ENCODE data around the gene ASCL3.
"Not testable (repeated sequence)": the region's sequence is repeated elsewhere in the genome, so short reads cannot be mapped to it uniquely, and the experiment has no call there.

ASCL3 gene

DNA sequence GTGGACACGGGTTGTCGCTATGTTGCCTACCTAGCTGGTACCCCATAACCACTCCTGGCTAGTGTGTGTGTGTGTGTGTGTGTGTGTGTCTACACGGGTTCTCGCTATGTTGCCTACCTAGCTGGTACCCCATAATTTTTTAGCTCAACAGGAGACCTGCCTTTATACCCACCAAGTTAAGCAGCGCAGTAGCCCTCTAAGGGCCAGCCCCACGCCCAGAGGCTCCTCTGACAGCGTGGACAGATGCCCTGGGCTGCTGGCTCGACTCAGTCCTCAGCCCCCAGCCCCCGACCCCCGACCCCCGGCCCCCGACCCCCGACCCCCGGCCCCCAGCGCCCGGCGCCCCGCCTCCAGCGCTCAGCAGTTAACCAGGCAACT, 32.2 kb downstream of the ASCL3 start:
- DNase-seq (ENCODE audit: low read depth): no peak
- H3K4me3 ChIP-seq (ENCODE audit: low read length): peak overlapping the region; percentile 69
- TF ChIP-seq CTCF (conservative IDR thresholded peaks at IDR 0.05; ENCODE audit: low read length): no peak

GRCh38 chr11:8908099-8908498, 34.7 kb downstream of the ASCL3 start:
- H3K4me3 ChIP-seq (ENCODE audit: low read length): no peak overlapping the region
- DNase-seq (ENCODE audit: low read depth): no peak
- TF ChIP-seq CTCF (conservative IDR thresholded peaks at IDR 0.05; ENCODE audit: low read length): no peak

DNA sequence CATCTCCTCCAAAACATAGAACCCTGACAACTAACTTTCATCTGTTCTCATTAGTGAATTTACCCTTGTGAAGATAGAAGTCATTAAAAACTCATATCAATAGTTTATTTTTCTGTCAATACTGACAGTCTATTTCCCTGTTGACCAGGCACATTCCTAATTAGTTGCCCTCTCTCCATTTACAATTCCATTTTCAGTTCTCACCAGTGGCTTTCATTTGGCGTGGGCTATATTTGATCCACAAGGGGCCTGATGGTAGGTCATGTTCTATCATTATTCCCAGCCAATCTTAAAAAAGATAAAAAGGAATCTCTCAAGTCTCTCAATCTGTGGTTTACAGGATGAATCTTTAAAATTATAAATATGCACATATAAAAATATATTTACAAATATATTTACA, 35.7 kb downstream of the ASCL3 start:
- no peak overlapping the region for H3K4me3 ChIP-seq (ENCODE audit: low read length)
- TF ChIP-seq CTCF (conservative IDR thresholded peaks at IDR 0.05; ENCODE audit: low read length): no peak
- no peak for DNase-seq (ENCODE audit: low read depth)

DNA sequence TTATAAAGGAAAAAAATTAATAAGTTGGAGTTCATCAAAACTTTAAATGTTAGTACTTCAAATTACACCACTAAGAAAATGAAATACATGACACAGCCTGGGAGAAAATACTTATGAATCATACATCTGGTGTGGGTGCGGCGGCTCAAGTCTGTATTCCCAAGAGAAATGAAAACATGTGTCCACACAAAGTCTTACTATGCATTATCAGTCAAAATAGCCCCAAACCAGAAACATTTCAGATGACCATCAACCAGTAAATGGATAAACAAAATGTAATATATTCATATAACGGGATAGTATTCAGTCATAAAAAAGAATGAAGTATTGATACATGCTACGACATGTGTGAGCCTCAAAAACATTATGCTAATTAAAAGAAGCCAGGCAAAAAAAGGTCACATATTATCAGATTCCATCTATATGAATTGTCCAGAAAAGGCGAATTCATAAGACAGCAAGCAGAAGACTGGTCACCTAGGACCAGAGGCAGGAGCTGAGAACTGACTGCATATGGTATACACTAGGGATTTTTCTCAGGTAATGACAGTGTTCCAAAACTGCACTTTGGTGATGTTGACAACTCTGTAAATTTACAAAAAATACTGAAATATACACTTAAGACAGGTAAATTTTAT, 37.2 kb downstream of the ASCL3 start:
- DNase-seq (ENCODE audit: low read depth): peak; percentile 91
- TF ChIP-seq CTCF (conservative IDR thresholded peaks at IDR 0.05; ENCODE audit: low read length): no peak
- no peak overlapping the region for H3K4me3 ChIP-seq (ENCODE audit: low read length)

GRCh38 chr11:8899119-8899753, 43.6 kb downstream of the ASCL3 start:
- no peak for DNase-seq (ENCODE audit: low read depth)
- no peak overlapping the region for H3K4me3 ChIP-seq (ENCODE audit: low read length)

GRCh38 chr11:8891185-8891584, 51.6 kb downstream of the ASCL3 start:
- not testable (repeated sequence) for H3K4me3 ChIP-seq (ENCODE audit: low read length); DNase-seq (ENCODE audit: low read depth)

More at GRCh38 chr11:8899119-8899753, 43.6 kb downstream of the ASCL3 start:
- TF ChIP-seq CTCF (conservative IDR thresholded peaks at IDR 0.05; ENCODE audit: low read length): no peak

Measured in AG10803 (cell line).